ENCODE measurements around the gene ENGASE.
"Not testable (repeated sequence)": the region's sequence is repeated elsewhere in the genome, so short reads cannot be mapped to it uniquely, and the experiment has no call there.

ENGASE gene, protein sequence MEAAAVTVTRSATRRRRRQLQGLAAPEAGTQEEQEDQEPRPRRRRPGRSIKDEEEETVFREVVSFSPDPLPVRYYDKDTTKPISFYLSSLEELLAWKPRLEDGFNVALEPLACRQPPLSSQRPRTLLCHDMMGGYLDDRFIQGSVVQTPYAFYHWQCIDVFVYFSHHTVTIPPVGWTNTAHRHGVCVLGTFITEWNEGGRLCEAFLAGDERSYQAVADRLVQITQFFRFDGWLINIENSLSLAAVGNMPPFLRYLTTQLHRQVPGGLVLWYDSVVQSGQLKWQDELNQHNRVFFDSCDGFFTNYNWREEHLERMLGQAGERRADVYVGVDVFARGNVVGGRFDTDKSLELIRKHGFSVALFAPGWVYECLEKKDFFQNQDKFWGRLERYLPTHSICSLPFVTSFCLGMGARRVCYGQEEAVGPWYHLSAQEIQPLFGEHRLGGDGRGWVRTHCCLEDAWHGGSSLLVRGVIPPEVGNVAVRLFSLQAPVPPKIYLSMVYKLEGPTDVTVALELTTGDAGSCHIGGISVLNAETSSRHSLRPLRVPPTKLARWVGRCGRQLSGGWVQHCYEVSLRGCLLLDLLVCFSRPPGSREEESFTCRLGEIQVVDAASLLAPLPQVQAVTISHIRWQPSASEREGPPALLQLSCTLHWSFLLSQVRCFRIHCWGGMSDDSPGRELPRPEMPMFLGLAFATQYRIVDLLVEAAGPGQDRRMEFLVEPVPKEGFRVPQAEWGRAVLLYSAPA

DNA sequence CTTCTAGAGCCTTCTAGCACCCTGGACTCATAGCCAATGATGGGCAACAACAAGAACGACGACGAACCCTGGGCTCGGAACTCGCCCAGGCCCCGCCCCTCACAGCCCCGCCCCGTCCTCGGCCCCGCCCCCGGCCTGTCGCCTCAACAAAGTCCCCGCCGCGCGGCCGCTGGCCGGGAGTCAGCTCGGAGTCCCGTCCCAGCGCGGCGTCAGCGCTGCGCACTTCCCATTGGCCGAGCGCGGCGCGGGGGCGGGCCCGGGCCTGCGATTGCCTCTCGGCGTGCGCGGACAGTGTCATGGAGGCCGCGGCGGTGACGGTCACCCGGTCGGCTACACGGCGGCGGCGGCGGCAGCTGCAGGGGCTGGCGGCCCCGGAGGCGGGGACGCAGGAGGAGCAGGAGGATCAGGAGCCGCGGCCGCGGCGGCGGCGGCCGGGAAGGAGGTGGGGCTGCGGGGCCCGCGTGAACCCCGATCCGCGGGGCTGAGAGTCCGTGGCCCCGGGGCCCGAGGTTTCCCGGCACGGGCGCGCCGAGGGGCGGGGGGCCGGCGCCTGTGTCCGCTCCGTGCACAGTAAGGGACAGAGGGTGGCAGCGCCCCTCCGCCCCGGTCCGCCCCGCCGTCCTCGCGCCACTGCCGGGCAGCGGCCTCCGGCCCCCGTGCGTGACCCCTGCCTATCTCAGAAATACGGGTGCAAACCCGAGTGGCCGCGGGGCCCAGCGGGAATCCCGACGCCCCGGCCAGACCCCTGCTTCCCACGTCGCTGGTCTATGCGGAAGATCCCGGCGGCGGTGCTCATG is at the start of gene ENGASE:
TSS of gene ENGASE (plus strand) at position 176 of the 797 bp plus-strand sequence. CDS start at position 297, 121 bp downstream.
- DNase-seq, result peak; percentile 26 to 98 (median 90)

DNA sequence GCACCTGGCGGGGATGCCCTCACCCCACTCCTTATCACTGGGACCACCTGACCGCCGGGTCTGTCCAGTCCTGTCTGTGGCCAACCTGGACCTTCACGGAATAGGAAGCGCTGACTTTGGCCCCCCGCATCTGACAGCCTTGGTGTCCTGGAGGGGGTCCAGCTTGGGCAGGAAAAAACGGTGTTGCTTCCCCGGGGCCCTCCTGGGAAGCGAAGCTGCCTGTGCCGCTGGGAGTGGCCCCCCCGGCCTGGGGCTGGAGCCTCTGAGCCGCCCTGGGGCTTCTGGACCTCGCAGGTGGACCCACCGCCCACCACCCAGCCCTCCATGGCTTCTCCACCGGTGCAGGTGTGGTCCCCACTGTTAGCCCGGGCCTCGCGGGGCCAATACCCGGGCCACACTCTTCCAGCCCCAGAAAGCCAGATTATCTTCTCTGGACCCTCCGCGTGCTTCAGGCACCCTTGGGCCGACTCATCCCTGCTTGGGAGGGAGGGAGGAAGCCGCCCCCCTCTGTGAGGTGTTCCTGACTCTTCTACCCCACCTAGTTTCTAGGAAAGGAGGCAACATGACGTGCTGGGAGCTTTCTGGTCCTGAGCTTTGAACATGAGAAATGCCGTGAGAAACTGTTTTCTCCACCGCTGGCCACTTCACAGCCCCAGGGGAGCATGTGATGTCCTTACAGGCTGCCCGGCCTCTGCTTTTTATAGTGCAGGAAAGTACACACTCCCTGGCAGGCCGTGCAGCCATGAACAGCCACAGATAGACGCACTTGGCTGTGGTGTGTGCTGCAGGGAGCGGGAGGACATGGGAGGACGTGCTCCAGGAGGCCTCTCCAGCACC is 49.5 kb upstream of the ENGASE start:
- peak in 1 of 51 donors; percentile 27 for DNase-seq

DNA sequence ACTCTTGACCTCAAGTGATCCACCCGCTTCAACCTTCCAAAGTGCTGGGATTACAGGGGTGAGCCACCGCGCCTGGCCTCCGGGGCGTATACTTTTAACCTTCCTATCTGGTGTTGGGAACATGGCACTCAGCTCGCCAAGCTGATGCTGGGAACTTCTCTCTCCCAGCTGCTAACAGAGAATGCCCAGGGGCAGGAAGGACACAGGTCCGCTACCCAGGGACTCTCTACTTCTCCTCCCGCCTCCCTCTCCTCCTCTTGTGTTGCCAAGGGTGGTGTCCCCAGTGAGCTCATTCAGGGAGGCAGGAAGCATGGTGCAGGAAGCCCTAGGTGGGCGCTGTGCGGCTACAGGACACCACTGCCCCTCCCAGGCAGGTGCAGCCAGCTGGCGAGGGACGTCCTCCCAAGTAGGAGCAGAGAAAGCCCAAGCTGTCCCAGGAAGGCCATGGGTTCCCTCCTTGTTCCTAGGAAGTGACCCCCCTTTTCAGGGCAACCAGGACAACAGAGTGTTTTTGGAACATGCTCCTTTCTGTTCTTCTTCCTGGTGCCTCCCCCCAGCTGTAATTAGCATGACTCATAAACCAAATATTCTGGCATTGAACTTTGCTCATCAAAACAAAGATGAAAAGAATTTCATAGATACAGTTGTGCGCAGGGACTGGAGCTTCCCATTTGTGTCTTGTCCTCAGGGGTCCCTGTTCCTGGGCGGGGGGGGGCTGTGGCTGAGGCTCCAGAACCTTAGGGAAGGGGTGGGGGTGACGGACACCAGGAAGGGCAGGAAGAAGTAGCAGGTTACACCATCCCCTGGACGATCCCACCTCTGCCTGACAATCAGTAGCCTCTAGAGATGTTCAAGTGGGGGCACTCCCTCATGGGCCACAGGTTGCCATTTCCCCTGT is 48.0 kb upstream of the ENGASE start:
- no peak for DNase-seq

DNA sequence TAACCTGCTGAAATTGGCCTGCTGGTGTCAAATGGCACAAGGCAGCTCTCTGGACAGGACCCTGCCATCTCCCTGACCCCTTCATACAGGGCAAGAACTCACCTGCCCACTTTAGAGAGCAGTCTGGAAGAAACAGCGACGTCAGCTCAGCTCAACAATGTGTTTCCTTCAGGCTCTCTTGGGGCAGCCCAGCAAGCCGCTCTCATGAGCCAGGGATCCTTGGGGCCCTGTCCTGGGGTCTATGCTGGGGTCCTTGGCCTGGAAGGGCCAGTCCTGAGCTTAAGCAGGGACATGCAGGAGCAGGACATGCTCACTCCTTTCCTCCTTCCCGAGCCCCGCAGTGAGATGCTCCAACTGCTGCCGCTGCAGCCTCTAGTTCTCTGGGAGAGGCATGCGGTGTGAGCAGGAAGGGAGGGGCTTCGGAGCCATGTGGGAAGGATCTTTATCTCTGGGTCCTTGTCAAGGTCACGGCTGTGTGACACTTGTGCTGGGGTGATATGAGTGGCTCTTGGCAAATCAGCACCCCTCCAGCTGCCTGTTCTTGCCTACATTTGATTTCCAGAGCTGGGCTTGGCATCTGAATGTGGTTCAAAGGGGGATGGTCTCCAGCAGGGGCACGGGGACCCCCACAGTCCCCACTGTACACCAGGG is 47.2 kb upstream of the ENGASE start:
- no peak for DNase-seq

DNA sequence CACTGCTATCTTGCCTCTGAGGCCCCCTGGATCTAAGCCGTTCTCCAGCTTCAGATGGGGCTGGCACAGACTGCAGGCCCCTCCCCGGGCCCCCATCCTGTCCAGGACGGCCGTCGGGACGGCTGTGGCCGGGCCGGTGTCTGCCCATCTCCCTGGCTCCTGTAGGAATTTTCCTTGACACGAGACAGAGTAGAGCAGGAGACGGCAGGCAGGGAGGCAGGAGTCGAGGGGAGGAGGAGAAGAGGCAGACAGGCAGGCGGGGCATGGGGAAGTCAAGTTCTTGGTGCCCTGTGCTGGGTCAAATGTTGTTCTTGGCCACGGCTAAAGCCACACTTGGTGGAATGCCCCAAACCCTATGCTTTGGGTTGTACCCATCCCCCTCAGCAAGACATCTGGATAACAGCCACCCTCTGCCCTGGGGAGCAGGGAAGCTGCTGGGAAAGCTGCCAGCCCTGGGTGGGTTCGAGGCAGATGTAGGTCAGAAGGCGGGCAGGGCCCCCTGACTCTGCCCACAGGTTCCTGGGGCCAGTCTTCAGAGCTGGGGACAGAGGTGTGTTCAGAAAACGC is 46.6 kb upstream of the ENGASE start:
- no peak for DNase-seq

DNA sequence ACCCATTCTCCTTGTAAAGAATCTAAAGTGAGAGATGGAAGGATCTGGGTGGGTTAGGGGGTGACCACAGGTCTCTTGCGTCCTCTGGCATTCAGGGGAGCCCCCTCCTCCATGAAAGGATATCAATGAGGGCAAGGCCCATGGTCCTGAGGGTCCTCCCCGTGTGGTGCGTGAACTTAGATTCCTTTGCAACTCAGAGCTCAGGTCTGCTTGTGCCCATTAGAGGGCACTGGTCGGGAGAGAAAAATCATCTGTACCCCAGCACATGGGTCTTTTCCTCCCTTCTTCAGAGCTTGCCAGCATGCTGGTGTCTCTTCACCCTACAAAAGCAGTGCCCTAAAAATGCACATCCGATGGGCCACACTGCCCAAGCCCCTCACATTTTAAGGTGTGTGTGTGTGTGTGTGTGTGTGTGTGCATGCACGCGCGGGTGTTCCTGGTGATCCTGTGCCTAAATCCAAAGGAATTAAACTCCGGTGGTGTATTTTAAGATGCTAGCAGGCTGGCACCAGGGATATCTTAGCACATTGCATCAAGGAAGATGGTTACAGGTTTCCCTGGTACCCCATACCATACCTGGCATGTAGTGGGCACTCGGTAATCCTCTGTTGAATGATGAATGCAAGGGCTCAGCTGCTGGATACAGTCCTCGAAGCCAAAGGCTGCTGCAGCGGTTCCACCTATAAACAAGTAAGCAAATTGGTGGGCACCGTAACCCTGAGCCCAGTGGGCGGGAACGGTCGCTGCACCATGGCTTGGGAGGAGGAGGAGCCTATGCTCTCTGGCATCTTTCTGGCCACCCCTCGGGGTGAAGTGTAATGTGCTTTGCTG is 45.9 kb upstream of the ENGASE start:
- no peak for DNase-seq

DNA sequence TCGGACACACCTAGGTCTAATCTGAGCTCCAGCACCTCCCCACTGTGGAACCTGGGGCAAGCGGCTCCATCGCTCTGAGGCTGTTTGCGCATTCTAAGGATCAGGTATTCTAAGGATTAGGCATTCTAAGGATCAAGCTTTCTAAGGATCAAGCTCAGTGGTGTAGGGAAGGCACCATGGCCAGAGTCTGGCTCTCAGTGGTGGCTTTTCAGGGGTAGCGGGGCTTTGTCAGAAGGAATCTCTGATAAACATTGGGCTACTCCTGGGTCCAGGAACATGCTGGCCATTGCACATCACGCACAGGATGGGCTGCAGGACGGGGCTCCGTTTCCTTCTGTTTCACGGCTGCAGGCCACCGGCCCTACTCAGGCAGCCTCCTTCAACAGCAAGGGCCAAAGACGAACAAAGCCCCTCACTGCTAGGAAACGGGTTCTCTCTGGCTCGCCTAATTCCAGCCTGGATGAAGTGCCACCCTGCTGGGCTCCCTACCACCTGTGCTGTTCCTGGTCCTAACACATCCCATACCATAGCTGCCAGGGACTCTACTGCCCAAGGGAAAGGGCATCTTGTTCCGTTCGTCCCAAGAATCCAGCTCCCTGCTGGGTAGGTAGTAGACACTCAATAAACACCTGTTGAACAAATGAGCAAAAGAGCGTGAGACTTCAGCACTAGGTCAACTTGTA is 45.2 kb upstream of the ENGASE start:
- no peak for DNase-seq

DNA sequence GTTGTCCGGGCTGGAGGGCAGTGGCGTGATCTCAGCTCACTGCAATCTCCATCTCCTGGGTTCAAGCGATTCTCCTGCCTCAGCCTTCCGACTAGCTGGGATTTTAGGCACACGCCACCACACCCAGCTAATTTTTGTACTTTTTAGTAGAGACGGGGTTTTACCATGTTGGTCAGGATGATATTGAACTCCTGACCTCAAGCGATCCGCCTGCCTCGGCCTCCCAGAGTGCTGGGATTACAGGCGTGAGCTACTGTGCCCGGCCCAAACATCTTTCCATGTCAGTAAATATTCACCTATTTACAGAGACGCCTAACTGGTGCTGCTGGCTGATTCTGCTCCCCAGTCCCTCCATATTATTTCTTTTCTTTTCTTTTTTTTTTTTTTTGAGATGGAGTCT is 44.0 kb upstream of the ENGASE start:
- DNase-seq, result not testable (repeated sequence)

DNA sequence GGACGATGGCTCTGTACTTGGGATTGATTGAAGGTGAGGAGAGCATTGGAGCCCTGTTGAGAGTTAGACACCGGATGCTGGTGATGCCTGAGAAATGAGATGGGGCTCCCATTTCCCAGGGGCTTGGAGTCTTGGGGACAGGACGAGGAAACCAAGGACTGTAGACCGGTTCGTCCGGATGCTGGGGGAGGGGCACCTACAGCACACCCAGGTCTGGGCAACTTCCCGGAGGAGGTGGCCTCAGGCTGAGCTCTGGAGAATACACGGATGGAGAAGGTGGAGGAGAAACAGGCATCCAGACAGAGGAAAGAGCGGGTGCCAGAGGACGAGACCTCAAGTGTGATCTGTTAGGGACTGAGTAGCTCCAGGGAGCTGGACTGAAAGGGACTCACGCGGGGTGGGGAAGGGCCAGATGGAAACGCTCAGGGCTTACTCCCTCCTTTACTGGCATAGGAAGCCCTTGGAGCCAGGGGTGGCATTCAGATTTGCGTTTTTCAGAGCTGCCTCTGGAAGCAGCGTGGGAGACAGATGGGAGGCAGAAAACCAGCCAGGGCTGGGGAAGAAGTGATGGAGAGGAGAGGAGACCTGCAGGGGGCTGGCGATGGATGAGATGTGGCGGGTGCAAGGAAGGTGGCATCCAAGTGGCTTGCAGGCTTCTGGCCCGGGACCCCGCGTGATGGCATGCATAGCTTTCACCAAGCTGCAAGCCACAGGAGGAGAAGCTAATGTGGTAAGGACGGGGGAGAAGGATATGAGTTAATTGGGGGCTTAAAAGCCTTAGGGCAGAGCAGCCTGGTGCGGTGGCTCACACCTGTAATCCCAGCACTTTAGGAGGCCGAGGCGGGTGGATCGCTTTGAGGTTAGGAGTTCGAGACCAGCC is 42.4 kb upstream of the ENGASE start:
- DNase-seq, result no peak

DNA sequence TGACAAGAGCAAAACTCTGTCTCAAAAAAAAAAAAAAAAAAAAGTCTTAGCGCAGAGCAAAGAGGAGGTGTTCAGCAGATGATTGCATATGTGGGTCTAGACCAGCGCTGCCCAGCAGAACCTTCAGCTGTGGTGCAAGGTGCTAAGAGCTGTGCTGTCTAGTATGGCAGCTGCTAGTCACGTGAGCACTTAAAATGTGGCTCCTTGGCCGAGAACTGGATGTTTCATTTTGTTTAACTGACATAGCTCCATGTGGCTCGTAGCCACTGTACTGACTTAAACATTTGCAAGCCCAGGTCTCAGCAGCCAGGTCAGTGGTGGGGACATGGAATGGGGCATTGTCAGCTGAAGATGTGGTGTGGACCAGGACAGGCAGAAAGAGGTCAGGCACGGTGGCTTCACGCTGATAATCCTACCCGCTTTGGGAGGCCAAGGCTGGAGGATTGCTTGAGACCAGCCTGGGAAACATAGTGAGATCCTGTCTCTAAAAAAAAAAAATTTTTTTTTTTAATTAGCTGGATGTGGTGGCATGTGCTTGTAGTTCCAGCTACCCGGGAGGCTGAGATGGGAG is 41.5 kb upstream of the ENGASE start:
- no peak for DNase-seq

DNA sequence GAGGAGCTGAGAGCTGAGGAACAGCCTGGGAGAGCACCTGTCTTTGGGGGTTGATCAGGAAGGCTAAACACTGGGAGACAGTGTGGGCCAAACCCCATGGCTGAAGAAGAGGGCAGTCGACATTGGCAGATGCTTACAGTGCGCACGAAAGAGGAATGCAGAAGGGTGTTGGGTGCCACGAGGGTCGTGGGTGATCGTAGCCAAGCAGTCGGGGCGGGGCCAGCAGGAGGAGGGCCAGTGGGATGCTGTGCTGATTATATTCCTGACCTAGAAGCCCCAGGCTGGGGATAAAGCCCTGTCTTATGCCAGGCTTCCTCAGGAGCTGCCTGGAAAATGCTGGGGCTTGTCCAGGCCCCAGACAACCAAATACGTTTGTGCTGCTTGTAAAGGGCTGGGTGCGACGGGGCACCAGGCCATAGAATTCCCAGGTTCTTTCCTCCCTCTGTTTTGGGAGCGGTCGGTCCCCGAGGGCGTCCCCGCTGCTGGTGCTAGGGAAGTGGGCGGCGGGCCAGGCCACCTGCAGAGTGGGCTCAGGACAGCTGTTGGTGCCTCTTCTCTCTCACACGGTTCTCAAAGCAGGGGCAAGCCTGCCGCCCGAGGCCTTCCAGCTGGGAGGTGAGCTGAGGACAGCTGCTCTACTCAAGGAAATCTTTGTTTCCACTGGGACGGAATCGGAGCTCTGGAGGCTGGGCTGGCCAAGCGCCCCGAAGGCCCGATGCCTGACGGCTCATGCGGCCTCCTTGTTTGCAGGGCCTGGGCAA is 40.7 kb upstream of the ENGASE start:
- peak in 43 of 51 donors; percentile 15 to 87 (median 60) for DNase-seq

DNA sequence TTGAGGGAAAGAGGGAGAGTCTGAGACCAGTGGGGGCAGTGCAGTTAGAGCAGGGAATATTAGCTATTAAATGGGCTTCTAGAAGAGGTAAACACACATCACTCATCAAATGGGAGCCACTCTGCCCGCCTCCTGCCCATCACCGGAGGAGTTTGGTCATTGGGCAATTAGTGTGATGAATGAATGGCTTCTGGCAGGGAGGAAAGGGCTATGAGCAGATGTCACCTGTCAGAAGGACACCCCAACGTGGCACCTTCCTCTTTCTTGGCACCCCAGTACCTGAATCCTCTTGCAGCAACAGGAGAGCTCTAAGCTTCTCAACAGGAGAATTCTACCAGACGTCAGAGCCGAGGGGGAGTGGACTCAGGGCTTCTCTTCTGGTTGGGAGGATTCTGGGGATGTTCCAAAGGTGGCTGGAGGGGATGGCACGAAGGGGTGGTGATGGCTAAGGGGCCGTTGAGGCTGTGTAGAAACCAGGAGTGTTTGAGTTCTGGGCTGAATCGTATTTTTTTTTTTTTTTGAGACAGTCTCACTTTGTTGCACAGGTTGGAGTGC is 39.6 kb upstream of the ENGASE start:
- DNase-seq, result no peak

DNA sequence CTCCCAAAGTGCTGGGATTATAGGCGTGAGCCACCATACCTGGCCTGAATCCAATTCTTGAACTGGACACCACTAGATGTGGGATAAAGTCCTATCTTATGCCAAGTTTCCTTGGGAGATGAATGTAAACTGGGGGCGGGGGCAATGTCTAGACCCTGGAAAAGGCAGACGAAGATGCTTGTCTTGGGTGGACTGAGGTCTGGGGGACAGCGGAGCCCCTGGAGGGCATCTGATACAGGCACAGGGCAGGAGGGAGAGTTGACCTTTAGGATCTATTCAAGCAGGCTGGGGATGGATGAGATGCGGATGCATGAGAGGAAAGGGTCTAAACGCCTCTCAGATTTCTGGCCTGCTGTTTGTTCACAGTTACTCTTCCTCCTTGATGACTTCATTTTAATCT is 38.9 kb upstream of the ENGASE start:
- no peak for DNase-seq

DNA sequence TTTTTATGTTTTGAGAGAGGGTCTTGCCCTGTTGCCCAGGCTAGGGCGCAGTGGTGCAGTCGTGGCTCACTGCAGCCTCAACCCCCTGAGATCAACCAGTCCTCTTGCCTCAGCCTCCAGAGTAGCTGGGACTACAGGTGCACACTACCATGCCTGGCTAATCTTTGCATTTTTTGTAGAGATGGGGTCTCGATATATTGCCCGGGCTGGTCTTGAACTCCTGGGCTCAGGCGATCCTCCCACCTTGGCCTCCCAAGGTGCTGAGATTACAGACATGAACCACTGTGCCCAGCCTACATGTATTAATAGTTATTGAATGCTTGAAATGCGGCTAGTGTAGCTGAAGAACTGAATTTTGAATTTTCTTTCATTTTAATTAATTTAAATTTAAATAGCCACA is 38.4 kb upstream of the ENGASE start:
- DNase-seq, result no peak

DNA sequence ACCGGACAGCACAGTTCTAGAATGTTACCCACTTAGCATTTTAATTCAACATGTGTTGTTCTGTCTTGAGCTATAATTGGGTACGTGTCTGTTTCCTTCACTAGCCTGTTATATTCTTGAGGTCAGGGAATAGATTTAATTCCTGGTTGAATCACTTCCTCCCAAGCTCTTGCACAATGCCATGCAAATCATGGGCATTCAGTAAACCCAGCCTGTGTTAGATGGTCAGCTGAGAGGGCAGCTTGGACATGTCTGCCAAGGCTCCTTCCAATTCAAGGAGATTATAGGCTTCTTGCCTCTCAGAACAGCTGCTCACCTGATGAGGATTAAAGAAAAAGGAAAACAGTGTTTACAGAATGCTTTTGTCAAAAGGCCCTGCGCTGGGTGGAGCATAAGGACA is 38.0 kb upstream of the ENGASE start:
- DNase-seq, result peak in 7 of 51 donors; percentile 5 to 42 (median 23)

Data from hypothalamus (tissue), 51 donors.